Colonic mucosa (tissue), 4 donors: ENCODE data around the gene ITFG2. TPM values are rescaled to one million over a fixed set of nuclear protein-coding genes. Genes with fewer than 3 reads are reported as not detected.

ENCODE experiments used
- DNase-seq: peaks from one replicate; pipeline ENCODE4 v3.0.0-alpha.2; 2020
- H3K27ac ChIP-seq: fragments of 200-600 bp; one replicate; pipeline ENCODE4 v1.8.0; 2021
- H3K27me3 ChIP-seq: fragments of 200-600 bp; one replicate; pipeline ENCODE4 v1.8.0; 2021
- H3K36me3 ChIP-seq: fragments of 200-600 bp; one replicate; pipeline ENCODE4 v1.8.0; 2021
- H3K4me1 ChIP-seq: fragments of 200-600 bp; one replicate; pipeline ENCODE4 v1.8.0; 2021; ENCODE audit warnings: mild to moderate bottlenecking
- H3K4me3 ChIP-seq: fragments of 200-600 bp; one replicate; pipeline ENCODE4 v1.8.0; 2021
- H3K9ac ChIP-seq, 2 donors: one replicate each; pipeline ENCODE4 v1.7.0; 2013; ENCODE audit warnings: control low read depth in 2 of 2, low read depth in 2 of 2, low read length in 2 of 2
- H3K9me3 ChIP-seq: fragments of 200-600 bp; one replicate; pipeline ENCODE4 v1.8.0; 2021
- intact Hi-C: fragments of 100-400 bp; cut with DNase I; formaldehyde crosslinking; loops from one replicate; pipeline ENCODE4 v1.14.1; 2022
- total RNA-seq, 2 donors: library from RNA; stranded (reverse); fragmentation: NEBNext Ultra II Directional in 1 of 2; extraction: Animal tissue kit (Norgen Biotek cat#: 25700) in 1 of 2; gene quantifications; one replicate each; pipeline ENCODE4 v1.2.1, GENCODE V29; 2021
- TF ChIP-seq, protein P1 (sequence below): fragments of 200-600 bp; IDR thresholded peaks from one replicate; pipeline ENCODE4 v1.8.0; 2022; ENCODE audit warnings: antibody characterized with exemption, mild to moderate bottlenecking
- donor health status: healthy.
- donor health status: DM: no; HTN: no; CAD: no.
- donor health status: DM: no; HTN: no; CAD: no.

Gene ITFG2
- 10 to 100 TPM; 19.4 to 34.8 TPM for total RNA-seq

DNA sequence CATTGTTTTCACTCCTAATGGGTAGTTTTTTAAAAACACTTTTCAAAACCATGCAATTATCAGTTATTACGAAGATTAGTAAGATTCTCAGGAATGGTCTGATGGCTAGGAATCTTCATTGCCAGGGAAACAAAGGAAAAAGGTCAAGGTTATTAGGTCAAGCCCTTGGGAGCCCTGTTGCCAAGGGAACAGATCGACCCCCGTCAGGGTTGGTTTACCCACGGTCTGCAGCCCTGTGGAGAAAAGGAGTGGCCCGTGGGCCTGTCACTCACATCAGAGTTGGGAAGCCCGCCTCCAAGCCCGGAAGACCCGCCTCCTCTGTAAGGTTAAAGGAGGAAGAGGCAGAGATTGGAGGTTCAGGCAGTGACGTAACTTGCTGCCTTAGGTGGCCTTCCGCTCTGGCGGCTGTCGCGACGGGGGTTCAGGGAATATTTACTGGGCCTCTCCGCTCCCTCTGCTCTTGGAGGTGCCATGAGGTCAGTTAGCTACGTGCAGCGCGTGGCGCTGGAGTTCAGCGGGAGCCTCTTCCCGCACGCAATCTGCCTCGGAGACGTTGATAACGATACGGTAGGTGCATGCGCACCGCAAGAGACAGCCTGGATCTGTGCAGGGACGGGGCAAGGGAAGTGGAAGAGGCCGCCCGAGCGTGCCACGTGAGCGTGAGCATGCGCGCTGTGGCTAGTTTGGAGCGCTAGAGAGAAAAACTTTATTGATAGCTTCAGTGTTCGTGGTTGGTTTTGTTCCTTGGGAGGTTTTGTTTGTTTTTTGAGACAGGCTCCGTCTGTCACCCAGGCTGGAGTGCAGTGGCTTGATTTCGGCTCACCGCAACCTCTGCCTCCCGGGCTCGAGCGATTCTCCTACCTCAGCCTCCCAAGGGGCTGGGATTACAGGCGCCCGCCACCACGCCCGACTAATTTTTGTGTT, at the start of gene ITFG2:
ITFG2 (plus strand) TSS at position 379 of the 924 bp plus-strand sequence; CDS start at position 472, 93 bp downstream.
- H3K4me1 ChIP-seq: peaks cover 14% of the 10 kb centered on the region
- H3K9ac ChIP-seq: peak within 1 kb of the TSS; percentile 86 to 97
- intact Hi-C loops: no loop called here
- TF ChIP-seq, protein P1, sequence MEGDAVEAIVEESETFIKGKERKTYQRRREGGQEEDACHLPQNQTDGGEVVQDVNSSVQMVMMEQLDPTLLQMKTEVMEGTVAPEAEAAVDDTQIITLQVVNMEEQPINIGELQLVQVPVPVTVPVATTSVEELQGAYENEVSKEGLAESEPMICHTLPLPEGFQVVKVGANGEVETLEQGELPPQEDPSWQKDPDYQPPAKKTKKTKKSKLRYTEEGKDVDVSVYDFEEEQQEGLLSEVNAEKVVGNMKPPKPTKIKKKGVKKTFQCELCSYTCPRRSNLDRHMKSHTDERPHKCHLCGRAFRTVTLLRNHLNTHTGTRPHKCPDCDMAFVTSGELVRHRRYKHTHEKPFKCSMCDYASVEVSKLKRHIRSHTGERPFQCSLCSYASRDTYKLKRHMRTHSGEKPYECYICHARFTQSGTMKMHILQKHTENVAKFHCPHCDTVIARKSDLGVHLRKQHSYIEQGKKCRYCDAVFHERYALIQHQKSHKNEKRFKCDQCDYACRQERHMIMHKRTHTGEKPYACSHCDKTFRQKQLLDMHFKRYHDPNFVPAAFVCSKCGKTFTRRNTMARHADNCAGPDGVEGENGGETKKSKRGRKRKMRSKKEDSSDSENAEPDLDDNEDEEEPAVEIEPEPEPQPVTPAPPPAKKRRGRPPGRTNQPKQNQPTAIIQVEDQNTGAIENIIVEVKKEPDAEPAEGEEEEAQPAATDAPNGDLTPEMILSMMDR: no peak
- H3K27me3 ChIP-seq: no peaks in the 10 kb centered on the region
- no peaks in the 10 kb centered on the region for H3K9me3 ChIP-seq
- no peaks in the 10 kb centered on the region for H3K36me3 ChIP-seq
- peak; percentile 99 for DNase-seq
- peak within 1 kb of the TSS; percentile 64 for H3K4me3 ChIP-seq
- peak within 1 kb of the TSS; percentile 92 for H3K27ac ChIP-seq

DNA sequence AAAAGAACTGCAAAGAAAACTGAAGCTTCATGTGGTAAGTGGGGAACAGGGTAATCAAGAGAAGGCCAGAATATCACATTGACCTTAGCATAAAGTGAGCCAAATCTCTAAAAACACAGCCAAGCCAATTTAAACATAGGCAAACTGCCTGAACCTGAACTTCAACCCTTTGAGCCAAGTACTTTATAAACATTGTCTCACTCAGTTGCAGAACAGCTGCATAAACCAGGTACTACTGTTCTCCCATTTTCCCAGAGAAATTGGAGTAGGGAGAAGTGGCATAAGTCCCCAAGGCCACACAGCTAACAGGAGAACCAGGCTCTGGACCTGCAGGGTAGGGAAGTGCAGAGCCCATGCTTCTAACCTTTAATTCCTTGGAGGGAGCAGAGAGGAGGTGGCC, 48.1 kb upstream of the ITFG2 start:
- Histone ChIP-seq H3K27me3 (no peaks in the 10 kb centered on the region), H3K4me1 (no peaks in the 10 kb centered on the region), H3K9ac (no peak overlapping the region), H3K9me3 (no peaks in the 10 kb centered on the region), H3K4me3 (no peak overlapping the region), H3K36me3 (no peaks in the 10 kb centered on the region), H3K27ac (no peak overlapping the region)
- TF ChIP-seq, protein P1: no peak
- intact Hi-C loops: no loop called here
- DNase-seq: peak; percentile 38

DNA sequence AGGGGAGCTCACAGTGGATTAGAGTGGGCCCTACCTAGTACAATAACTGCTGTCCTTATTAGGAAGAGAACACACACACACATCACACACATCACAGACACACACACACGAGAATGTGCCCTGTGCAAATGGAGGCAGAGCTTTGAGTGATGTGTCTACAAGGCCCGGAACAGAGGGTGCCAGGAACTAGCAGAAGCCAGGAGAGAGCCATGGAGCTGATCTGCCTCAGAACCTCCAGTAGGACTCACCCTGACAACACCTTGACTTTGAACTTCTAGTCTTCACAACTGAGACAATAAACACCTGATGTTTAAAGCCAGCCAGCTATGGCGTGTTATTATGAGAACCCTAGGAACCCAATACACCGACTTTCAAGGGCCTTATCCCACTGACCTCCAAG, 47.4 kb upstream of the ITFG2 start:
- intact Hi-C loops: no loop called here
- Histone ChIP-seq H3K36me3 (no peaks in the 10 kb centered on the region), H3K4me1 (no peaks in the 10 kb centered on the region), H3K9me3 (no peaks in the 10 kb centered on the region), H3K27me3 (no peaks in the 10 kb centered on the region), H3K4me3 (no peak overlapping the region), H3K9ac (peak overlapping the region in 1 of 2 donors; percentile 41), H3K27ac (no peak overlapping the region)
- TF ChIP-seq, protein P1: no peak
- DNase-seq: no peak

DNA sequence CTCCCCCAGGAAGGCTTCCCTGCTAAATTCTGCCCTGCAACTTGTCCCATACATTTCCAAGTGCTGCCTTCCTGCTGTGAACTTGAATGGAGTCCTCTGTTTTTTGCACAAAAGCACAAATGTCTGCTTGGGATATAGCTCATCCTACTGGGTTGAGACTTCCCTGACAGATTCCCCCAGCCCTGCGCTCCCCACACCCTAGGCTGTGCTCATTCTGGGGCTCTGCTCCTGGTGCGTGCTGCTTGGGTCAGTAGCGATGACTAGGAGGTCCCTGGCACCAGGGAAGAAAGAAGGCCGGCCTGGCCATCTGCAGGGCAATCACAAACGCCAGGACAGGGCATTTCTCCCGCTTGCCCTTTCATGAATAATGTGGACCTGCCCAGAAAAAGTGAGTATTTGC, 46.9 kb upstream of the ITFG2 start:
- intact Hi-C loops: no loop called here
- H3K36me3 ChIP-seq: no peaks in the 10 kb centered on the region
- no peak overlapping the region for H3K27ac ChIP-seq
- TF ChIP-seq, protein P1: no peak
- peak overlapping the region in 1 of 2 donors; percentile 41 for H3K9ac ChIP-seq
- DNase-seq: no peak
- no peak overlapping the region for H3K4me3 ChIP-seq
- H3K9me3 ChIP-seq: no peaks in the 10 kb centered on the region
- H3K27me3 ChIP-seq: no peaks in the 10 kb centered on the region
- H3K4me1 ChIP-seq: no peaks in the 10 kb centered on the region

DNA sequence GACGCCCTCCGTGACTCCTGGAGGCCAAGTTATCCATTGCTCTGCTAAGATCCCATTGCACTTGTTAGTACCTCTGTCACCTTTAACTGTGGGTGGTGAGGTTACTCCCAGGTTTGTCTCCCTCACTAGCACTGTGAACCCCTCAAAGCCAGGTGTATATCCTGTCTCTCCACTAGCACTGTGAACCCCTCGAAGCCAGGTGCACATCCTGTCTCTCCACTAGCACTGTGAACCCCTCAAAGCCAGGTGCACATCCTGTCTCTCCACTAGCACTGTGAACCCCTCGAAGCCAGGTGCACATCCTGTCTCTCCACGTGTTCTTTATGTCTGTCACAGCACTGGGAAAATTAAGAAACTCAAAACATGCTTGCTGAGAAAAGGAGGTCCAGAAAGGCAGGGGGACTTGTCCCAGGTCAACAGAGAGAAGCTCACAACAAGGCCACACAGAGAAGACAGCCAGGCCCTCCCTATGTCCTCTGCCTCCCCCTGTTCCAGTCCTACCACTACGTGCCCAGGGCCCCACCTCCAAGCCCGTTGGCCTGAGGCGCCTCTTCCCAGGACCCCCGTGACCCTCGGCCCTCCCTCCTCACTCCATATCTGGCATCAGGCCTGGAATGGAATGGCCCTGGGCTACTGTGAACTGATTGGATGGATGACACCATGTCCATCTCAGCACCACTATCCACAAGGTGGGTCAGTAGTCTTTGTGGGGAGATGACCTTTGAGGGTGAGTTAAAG, 44.1 kb upstream of the ITFG2 start:
- Histone ChIP-seq H3K27me3 (no peaks in the 10 kb centered on the region), H3K27ac (no peak overlapping the region), H3K9ac (no peak overlapping the region), H3K36me3 (no peaks in the 10 kb centered on the region), H3K4me1 (no peaks in the 10 kb centered on the region), H3K9me3 (no peaks in the 10 kb centered on the region), H3K4me3 (no peak overlapping the region)
- intact Hi-C loops: no loop called here
- TF ChIP-seq, protein P1: no peak
- DNase-seq: no peak
